ENCODE results near the gene MBIP. TPM values are rescaled to one million over a fixed set of nuclear protein-coding genes. Genes with fewer than 3 reads are reported as not detected.

The MBIP gene
- total RNA-seq, 1 experiment from 2014 or later: 9.8 TPM

Other genes with a start within 250 kb of the MBIP start
- not detected for gene PTCSC3, start 143.9 kb downstream of the MBIP start, total RNA-seq (2021; ENCODE audit: unreplicated experiment)
- 0.13 TPM for gene NKX2-1, start 199.6 kb upstream of the MBIP start, total RNA-seq (2021; ENCODE audit: unreplicated experiment)